IMR-90 (cell line): Measurements from ENCODE around the gene ENOX1.

Source experiments
- CTCF ChIP-seq: conservative IDR thresholded peaks from 2 replicates; pipeline ENCODE4 v1.5.1; 2012; ENCODE audit warnings: mild to moderate bottlenecking, low read depth, low read length, improper control_type of control experiment
- POLR2A ChIP-seq: IDR thresholded peaks from 2 replicates; pipeline ENCODE4 v1.6.1; 2012; ENCODE audit warnings: mild to moderate bottlenecking, low read depth, low read length
- RAD21 ChIP-seq: IDR thresholded peaks from 2 replicates; pipeline ENCODE4 v1.6.1; 2012; ENCODE audit warnings: low read length, improper control_type of control experiment

GRCh38 chr13:43631106-43631505 lies 155.7 kb downstream of the ENOX1 start:
- no peak for TF ChIP-seq POLR2A
- no peak for TF ChIP-seq CTCF
- no peak for TF ChIP-seq RAD21
